Thyroid gland (tissue), 4 donors: Measurements from ENCODE around the gene ZNF774.

Experiments
- CTCF ChIP-seq, 6 experiments: fragments of 200-600 bp in 3 of 6; fragments of 450-650 bp in 3 of 6; sonication (generic) in 3 of 6; IDR thresholded peaks; one replicate each; pipeline ENCODE4 v1.5.1; 2016 to 2019; ENCODE audit warnings: antibody characterized with exemption in 6 of 6, mild to moderate bottlenecking in 2 of 6, inconsistent platforms in 1 of 6, moderate library complexity in 1 of 6
- POLR2A ChIP-seq, 2 donors: fragments of 450-650 bp; IDR thresholded peaks; one replicate each; pipeline ENCODE4 v1.6.1; 2017; ENCODE audit warnings: antibody characterized with exemption in 2 of 2, mild to moderate bottlenecking in 2 of 2, moderate library complexity in 1 of 2

GRCh38 chr15:90320885-90321278, 31.2 kb upstream of the ZNF774 start:
- TF ChIP-seq CTCF (IDR thresholded peaks at IDR 0.05) (no peak), POLR2A (IDR thresholded peaks at IDR 0.05) (no peak)
